Mucosa of gallbladder (tissue), 1 donor: Measurements from ENCODE around the gene FCHO2. TPM values are rescaled to one million over a fixed set of nuclear protein-coding genes. Genes with fewer than 3 reads are reported as not detected.
A peak's percentile ranks its signal among the peaks of the same experiment; 100 is the strongest.
"Not testable (repeated sequence)": the region's sequence is repeated elsewhere in the genome, so short reads cannot be mapped to it uniquely, and the experiment has no call there.

Experiments used
- DNase-seq: peaks from one replicate; pipeline ENCODE4 v3.0.0-alpha.2; 2020; ENCODE audit warnings: low spot score
- total RNA-seq: library from RNA; stranded (reverse); gene quantifications from one replicate; pipeline ENCODE4 v1.2.1, GENCODE V29; 2021
- donor health status: DM: no; HTN: no; CAD: no.

The FCHO2 gene, protein sequence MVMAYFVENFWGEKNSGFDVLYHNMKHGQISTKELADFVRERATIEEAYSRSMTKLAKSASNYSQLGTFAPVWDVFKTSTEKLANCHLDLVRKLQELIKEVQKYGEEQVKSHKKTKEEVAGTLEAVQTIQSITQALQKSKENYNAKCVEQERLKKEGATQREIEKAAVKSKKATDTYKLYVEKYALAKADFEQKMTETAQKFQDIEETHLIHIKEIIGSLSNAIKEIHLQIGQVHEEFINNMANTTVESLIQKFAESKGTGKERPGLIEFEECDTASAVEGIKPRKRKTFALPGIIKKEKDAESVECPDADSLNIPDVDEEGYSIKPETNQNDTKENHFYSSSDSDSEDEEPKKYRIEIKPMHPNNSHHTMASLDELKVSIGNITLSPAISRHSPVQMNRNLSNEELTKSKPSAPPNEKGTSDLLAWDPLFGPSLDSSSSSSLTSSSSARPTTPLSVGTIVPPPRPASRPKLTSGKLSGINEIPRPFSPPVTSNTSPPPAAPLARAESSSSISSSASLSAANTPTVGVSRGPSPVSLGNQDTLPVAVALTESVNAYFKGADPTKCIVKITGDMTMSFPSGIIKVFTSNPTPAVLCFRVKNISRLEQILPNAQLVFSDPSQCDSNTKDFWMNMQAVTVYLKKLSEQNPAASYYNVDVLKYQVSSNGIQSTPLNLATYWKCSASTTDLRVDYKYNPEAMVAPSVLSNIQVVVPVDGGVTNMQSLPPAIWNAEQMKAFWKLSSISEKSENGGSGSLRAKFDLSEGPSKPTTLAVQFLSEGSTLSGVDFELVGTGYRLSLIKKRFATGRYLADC
- total RNA-seq, result 43.2 TPM

DNA sequence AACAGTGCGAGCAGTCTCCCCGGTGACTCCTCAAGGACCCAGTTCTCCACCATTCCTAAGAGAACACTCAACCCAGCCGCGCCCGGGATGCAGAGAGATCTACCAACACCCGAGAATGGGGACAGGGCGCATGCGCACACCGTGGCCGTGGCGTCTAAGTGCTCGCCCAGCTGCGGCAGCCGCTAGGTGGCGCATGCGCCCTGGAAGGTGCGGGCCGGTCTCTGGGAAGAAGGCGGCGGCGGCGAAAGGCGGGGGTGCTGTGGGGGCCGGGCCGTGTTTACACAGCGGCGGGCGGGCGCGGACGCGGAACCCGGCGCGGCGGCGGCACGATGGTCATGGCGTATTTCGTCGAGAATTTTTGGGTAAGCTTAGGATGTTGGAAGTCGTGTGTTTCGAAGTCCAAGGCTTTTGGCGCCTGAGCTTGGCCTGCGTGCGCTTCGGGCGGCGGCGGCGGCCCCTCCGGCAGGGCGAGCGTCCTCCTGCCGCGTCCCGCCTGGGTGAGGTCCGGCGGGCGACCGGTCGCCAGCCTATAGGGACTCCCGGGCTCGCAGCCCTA lies at the start of gene FCHO2:
FCHO2 (plus strand) TSS at position 274 of the 556 bp plus-strand sequence; CDS start at position 330, 56 bp downstream.
- DNase-seq, result peak; percentile 98

DNA sequence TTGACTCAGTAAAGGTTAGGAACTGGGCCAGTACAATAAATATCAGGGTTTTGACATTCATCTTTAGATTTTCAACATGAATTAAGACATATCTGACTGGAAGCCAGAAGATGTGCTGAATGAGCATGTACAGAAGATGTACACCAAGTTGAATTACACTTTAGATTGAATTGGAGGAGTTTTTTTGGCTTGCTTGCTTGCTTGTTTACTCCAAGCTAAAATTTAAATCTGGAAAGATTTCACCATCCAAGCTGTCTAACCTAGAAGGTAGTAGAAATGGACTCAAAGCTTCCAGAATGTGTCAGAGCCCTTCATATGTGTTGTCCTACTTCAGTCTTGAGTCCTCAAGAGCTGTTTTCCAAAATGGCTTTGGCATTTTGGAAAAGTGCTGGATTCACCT lies 49.0 kb upstream of the FCHO2 start:
- DNase-seq, result no peak

DNA sequence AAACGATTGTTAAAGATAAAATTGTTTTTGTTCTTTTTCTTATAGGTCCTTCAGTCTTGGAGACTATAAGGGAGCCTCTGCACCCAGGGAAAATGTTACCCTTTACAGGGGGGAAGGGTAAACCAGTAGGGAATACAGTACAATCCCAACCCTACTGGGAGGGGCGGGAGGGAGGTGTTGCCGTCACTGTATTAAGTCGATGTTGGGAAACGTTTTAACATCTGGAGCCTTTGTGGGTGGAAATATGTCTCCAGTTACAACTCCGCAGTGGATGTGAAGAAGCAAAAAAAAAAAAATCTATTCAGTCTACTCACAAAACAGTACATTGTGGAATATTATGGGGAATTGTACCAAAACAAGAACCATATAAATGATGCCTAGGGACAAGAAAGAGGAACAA lies 47.2 kb upstream of the FCHO2 start:
- DNase-seq, result no peak

DNA sequence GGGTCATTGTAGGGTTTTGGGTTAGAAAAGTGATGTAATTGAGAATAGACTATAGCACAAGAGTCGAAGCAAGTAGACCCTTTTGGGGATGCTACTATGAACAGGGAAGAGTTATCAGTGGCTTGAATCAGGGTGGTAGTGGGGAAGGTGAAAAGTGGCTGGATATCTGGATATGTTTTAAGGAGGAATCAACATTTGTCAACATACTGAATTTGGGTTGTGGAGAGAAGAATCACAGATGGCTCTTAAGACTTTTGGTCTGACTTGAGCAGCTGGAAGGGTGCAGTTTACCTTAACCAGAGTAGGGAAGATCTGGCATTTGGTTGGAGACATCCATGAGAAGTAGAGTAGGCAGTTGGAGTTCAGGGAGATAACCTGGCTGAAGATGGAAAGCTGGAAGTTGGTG lies 38.5 kb upstream of the FCHO2 start:
- DNase-seq, result no peak

DNA sequence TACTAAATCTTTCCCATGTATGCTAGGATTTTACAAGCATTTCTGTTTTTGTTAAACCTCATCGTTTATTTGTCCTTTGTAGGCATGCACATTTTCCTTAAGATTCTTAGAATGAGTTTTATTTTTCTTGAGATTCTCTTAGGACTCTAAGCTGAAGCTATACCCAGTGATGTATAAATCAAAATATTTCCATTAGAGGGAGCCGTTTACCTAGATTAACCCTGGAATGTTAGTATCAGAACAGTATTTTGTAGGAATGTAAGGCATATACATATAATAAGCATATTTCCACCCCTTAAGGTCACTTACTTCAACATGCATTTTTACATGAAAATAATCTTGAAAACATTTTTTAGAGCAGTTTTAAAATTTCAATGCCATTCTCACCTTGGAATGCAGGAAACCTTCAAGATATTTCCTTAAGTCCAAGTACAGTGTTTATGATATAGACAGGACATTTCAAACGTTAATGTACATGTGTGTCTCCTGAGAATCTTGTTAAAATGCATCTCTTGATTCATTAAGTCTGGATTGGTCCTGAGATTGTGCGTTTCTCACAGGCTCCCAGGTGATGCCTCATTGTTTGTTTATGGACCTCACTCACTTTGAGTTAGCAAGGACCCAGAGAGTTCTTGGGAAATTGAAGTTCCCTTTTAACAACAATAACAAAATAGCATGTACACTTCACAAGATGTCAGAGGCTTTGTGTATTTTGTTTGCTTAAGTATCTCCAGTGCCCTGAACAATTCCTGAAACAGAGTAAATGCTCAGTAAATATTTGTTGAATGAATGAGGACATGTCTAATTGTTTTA lies 34.9 kb upstream of the FCHO2 start:
- no peak for DNase-seq

DNA sequence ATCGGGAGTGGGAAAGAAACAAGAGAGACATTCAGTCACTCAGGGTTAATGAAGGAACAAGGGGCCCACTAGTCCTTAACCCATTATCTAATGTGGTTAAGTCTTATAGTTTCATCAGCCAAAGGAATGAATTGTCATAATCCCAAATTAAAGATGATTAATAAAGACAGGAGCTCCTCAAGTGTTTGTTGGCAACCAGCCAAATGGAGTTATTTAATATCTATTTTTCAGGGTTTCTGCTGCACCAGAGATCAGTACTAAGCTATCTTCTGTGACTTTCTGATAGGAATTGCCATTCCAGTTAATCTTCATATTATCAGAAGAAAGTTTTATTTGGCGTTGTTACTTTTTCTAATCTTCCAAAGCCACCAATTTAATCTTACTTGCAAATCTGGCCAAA lies 34.0 kb upstream of the FCHO2 start:
- no peak for DNase-seq

DNA sequence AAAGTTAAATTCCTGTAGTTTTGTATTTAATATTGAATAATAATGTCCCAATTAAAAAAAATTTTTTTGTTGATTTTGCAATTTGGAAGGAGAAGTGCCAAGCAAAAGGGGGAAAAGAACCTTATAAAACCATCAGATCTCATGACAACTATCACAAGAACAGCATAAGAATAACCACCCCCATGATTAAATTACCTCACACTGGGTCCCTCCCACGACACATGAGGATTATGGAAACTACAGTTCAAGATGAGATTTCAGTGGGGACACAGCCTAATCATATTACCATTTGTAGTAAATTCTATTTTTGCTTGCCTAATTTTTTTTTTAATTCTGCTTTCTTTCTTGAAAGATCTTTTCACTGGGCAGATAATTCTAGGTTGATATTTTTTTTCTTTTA lies 33.4 kb upstream of the FCHO2 start:
- no peak for DNase-seq

DNA sequence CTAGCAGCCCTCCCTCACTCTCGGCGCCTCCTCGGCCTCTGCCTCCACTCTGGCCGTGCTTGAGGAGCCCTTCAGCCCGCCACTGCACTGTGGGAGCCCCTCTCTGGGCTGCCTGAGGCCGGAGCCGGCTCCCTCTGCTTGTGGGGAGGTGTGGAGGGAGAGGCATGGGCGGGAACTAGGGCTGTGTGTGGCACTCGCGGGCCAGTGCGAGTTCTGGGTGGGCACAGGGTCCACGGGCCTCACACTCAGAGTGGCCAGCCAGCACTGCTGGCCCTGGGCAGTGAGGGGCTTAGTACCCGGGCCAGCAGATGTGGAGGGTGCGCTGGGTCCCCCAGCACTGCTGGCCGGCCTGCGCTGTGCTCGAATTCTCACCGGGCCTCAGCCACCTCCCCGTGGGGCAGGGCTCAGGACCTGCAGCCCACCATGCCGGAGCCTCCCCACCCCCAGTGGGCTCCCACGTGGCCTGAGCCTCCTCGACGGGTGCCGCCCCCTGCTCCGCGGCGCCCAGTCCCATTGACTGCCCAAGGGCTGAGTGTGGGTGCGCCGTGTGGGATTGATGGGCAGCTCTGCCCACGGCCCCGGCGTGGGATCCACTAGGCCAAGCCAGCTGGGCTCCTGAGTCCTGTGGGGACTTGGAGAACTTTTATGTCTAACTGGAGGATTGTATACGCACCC lies 30.4 kb upstream of the FCHO2 start:
- DNase-seq, result no peak

DNA sequence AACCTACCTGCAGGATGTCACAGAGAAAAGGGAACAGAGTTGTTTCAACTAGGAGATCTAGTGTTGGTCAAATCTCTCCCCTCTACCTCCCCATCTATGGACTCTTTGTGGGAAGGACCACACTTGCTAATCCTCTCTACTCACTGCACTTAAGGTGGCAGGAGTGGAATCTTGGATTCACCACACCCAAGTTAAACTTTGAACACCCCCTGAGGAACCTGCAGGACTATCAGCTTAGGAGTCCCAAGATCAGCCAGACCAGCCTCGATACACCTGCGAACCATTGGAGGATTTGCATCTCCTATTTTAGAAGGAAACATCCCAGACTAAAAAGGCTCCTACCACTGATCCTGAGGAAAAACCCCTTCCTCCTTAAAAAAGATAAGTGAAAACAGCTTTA lies 23.2 kb upstream of the FCHO2 start:
- not testable (repeated sequence) for DNase-seq

DNA sequence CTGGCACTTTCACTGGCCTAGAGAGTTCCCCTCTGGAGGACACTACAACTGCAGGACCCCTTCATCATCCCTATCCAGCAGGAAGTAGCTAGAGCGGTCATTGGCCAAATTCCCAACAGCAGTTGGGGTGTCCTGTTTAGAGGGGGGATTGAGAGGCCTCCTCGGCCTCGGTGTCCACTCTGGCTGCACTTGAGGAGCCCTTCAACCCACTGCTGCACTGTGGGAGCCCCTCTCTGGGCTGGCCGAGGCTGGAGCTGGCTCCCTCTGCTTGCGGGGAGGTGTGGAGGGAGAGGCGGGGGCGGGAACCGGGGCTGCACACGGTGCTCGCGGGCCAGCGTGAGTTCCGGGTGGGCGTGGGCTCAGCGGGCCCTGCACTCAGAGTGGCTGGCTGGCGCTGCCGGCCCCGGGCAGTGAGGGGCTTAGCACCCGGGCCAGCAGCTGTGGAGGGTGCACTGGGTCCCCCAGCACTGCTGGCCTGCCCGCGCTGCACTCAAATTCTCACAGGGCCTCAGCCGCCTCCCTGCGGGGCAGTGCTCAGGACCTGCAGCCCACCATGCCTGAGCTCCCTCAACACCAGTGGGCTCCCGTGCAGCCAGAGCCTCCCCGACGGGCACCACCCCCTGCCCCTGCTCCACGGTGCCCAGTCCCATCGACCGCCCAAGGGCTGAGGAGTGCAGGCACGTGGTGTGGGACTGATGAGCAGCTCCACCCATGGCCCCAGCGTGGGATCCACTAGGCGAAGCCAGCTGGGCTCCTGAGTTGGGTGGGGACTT lies 20.7 kb upstream of the FCHO2 start:
- not testable (repeated sequence) for DNase-seq

DNA sequence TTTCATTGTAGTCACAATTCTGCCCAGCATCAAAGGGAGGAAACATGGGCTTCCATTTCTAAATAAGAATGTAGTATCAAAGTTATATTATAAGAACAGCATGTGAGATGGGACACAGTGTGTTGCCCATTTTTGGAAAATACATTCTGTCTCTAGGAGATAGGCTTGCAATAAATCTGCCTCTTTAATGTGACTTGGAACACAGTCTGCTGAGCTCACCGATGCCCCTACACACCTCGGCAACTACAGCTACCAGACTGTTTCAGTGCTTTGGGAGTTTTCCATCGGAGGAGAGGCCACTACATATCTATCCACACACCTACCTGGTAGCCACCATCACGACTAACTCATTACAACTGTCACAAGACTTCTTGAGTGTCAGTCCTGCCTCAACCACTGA lies 18.9 kb upstream of the FCHO2 start:
- DNase-seq, result no peak

DNA sequence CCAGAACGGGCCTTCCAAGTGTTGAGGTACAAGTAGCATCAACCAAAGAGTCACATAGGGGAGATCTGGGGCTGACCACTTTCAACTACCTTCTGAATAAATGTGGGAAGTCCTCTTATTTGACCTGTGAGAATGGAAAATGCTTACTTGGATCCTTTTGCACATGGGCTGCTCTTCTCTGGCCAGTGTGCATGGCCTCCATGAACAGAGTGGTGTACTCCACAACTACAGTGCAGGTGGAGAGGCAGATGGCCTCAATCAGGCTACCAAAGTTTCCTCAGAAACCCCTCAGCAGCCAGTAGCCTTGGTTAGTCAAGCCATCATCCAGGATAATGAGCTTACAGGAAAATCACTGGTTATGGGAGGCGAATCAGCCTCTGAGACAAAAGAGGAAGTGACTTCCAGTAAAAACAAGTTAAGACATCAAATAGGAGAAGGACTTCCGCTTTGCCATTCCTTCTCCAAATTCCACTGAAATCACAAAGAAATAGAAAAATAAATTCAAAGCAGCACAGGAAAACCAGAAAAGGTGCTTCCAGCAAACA lies 18.3 kb upstream of the FCHO2 start:
- no peak for DNase-seq

DNA sequence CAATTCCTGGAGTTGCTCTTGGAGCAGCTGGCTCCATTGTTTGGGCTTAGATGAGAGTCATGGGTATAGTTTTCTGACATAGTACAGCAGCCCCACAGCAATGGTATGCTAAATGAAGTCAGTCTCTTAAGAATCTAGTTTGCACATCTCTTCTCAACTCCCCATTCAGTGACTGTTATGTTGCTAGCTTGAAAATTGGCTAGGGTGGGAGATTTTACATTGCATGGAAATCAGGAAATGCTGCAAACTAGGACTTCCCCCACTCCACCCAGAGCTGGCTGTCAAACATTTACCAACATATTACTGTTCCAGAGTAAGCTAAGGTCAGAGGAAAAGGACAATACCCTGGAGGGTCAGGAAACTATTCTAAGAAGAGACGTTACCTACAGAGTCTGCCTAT lies 17.6 kb upstream of the FCHO2 start:
- no peak for DNase-seq

DNA sequence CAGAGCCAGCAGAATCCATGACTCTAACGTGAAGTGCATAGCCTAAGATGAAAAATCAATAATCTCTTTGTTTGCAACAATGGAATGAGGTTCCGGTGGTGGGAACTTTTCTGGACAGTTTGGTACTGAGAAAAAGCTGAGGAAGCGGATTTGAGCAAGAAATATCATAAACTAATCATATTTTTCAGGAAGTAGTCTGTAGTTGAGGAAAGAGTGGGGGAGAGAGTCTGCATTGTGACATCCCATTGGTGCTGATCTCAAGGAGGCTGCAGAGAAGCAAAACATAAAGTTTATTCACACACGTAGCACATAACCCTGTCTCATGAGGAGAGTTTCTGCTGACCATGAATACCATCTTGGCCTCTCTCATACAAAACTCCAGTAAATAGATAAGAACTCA lies 15.8 kb upstream of the FCHO2 start:
- no peak for DNase-seq

DNA sequence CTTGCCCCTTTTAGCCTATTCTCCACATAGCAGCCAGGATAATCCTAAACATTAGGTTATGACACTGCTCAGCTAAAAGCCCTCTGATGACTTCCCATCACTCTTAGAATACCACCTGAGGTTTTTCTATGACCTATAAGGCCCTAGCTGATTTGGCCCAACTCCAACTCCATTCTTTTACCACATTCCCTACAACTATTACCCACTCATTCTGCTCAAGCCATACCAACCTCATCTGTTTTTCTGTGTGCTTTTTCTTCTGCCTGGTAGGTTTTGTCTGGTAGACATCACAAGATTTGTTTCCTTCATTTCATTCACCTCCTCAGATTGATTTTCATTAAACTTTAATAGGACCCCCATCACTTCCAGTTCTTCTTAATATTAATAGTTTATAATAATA lies 12.5 kb upstream of the FCHO2 start:
- DNase-seq, result no peak

DNA sequence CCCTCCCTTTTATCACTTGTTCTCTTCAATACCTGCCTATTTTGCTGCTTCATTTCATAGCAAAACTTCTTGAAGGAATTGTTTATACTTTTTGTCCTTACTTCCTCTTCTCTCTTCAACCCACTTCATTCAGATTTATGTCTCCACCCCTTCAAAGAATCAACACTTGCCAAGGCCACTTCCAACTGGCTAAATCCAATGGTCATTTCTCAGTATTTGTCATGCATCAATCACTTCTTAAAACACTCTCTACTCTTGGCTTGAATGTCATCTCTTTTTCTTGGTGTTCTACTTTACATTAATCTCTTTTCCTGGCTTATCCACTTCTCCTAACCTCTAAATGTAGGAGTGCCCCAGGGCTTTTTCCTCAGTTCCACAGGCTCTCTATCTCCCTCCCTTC lies 8.3 kb upstream of the FCHO2 start:
- DNase-seq, result no peak

DNA sequence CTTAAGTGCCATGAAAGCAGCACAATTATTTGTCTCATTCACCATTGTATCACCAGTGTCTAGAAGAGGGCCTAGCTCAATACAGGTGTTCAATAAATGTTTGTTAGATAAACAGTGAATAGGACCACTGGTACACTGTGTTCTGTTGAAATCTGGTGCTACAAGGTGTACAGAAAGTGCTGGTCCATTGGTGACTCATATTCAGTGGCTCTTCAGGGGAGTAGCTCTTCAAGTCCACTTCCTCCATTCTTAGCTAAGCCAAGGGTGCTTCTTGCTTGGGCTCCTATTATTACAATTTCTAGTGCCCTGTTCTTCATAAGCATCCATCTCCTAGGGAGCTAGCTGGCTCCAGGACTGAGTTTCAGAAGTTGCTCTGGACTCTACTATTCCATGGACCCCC lies 6.4 kb upstream of the FCHO2 start:
- DNase-seq, result no peak

DNA sequence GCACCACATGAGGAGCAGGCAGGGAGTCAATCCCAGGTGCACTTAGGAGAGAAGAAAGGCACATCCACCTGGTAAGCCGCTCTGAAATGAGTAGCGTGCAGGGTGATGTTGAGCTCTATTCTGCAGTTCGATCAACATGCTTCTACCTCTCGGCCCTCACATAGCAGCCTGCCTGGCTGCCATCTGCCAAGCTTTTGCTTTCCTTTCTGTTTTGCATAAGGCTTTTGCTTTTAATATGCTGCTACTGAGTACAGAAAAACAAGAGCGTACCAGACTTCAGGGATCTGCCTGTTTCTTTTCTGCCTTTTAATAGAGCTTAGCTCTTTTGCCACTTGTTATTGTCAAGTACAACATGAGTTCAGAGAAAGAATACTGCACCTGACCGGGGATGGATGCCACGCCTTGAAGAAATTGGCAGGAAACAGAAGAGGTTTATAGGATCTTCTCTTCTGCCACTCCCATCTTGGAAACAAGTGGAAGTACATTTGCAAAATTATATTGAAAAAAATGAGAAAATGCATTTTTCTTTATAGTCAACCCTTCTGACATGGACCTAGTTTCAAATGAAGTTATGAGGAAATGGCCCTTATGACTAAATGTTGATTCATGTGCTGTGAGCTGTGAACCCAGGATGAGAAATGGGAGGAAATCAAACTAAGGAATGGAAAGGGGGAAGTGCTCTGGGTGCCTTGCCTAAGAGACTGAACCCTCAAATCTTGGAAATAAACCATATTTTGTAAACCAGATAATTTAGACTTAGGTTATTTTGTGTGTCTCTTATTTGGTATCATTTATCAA lies 4.0 kb upstream of the FCHO2 start:
- DNase-seq, result no peak

DNA sequence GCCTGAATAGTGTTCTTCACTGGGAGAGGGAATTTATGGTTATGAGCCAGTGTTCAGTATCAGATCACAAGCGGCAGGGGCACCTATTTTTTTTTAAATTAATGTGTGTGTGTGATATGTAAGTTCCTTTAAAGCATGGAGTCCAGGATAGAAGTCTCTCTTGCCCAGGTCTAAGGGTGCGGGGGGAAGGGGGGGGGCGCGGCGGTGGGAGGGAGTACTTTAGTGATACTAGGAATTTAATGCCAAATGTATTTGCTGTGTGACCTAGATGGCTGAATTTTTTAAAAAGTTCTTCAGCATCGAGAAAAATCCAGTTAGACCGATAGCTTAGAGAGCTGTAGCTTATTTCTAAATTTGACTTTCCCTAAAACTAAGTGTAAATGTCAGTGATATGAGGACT lies 1.5 kb upstream of the FCHO2 start:
- DNase-seq, result no peak
